Glomerular visceral epithelial cell (primary cell): ENCODE measurements around the gene EPS8L2.

ENCODE experiments used
- DNase-seq: peaks from one replicate; pipeline ENCODE4 v3.0.0-alpha.2; 2016; ENCODE audit errors: extremely low spot score

The EPS8L2 gene

DNA sequence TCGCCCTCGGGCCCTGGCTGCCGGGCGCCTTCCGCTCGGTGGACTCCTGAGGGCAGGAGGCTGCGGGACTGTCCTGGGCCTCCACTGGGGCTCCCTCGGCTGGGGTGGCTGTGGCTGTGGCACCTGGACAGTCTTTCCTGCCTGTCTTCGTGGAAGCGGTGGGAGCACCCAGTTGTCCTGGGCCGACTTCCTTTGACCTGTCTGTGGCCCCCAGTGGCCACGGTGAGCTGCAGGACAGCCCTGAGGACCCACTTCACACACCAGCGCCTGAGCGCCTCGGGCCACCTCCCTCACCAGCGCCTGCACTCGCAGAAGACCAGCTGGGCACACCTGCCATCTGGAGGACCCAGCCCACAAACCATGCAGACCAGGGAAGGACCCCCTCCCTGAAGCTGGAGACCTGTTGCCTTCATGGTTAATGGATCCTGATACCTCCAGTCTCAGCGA, 1.8 kb upstream of the EPS8L2 start:
- no peak for DNase-seq

DNA sequence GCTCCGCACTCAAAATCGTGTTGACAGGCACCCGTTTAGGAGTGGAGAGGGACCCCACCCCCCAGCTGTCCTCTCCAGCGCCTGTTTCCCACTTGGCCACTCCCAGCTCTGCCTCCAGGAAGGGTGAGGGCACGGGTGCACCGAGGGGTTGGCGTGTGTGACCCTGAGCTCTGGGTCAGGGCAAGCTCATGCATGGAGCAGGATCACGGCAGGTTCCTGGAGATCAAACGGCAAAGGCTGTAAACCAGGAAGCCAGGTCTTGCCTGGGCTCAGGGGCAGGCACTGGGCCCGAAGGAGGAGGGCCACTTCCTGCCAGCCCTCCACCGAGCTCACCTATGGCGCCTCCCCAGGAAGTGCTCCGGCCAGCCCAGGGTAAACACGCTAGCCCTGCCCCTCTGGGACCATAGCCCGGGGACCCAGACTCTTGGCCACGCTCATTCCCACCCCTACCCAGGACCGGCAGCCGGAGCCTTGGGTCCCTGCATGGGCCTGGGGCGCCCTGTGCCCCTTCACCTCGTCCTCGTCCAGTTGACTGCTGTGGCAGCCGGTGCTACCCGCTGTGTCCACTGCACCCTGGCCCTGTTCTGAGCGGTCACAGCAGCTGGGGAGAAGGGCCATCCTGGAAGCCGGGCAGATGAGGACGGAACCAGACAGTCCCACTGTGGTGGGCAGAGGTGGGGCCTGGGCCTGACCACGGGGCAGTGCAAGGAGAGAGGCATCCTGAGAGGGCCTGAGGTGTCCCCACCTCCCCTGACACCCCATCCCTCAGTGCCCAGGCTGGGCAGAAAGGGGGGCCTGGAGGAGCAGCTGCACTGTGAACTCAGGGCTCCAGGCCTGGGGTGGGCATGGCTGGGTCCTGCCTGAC, 1.0 kb upstream of the EPS8L2 start:
- DNase-seq: peak; percentile 74

DNA sequence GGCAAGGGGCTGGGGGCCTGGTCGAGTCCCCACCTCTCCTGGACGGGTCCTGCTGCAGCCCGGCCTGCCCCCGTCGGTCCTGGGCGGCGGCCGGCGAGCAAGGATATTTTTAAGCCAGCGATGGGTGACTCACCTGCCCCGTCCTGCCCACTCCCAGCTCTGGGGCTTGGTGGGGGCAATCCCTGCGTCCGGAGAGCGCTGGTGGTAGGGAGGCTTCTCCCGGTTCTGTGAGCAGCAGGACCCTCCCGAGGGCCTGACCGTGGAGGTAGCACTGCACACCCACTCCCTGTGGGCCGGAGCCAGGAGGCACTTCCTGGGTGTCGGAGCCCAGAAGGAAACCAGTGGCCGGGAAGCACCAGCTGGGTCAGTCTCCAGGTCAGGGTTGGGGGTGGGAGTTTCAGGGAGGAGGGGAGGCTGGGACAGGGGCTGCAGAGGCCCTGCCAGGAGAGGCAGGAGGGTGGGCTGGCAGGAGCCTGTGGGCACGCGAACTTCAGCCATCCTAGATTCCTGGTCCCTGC, 467 bp downstream of the EPS8L2 start:
- DNase-seq: peak; percentile 56

DNA sequence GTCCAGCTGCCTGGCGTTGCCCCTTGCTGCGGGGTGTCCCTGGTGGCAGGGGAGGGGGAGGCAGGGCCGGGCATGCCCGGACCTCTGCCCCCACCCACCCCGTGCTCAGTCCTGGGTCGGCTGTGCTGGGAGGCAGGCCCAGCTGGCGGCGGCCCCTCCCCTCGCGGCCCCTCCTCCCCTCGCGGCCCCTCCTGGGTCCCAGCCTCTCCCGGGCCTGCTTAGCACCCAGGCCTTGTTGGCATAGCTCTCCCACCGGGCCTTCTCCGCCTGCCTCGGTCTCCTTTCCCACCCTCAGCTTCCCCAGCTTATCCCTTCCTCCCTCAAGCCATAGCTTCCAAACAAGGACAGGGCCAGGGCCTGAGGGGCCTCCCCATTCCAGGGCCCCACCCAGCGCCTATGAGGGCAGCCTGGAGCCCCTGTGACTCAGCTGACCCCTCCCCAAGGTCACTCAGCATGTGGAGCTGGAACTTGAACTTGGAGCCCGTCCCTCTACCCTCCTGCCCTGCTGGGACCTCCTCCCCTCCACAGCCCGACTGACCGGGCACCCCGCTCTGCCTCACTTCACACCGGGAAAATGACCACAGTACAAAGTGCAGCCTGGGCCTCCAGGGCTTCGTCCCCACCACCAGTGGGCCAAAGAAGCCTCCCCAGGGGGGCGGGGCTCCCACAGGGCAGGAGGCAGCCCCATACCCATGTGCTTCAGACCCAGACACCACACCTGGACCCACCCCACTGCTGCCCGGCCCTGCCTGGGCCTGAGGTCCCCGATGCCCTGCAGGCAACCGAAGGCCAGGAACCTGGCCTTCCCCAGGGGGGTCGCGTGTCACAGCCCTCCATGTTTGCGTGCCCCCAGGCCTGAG, 1.2 kb downstream of the EPS8L2 start:
- DNase-seq: peak; percentile 84

DNA sequence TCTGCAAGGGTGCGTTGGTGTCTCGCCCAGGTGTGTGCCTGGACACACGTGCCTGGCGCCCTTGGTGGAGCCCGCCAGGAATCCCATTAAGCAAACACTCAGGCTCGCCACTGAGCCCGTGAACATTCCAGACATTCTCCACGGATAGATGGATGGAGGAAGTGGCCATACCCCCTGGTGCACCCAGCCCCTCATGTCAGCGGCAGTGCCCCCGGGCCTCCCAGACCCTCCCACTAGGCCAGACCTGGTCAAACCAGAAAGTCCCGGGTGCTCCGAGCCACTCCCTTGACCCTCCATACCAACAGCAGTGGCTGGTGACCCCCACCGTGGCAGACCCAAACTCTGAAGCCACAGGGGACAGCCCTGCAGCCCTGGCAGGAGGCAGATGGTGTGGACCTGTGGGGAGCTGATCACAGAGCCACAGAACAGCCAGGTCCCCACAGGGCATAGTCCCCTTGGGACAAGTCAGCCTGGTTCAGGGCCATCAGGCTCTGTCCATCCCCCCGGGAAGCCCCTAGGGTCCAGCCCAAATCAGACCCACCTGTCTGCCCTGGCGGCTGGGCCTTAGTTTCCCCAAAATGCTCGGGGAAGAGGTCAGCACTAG, 1.9 kb downstream of the EPS8L2 start:
- peak; percentile 91 for DNase-seq

DNA sequence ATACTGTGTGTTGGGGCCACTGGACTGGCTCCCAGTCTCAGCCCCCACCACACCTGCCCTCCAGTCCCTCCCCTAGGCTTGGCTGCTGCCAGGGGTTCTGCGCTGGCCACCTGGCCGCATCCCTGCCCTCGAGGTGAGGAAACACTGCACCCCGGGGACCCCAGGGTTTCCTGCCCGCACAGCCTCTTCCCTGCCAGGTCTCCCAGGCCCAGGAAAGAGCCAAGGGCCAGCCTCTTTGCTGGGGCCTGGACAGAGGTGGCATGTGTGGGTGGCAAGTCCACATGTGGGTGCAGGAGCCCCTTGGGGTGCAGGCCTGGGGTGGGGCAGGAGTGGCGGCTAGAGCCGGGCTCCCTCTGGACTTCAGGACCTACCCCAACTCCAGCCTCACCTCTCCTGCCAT, 2.5 kb downstream of the EPS8L2 start:
- DNase-seq: no peak

DNA sequence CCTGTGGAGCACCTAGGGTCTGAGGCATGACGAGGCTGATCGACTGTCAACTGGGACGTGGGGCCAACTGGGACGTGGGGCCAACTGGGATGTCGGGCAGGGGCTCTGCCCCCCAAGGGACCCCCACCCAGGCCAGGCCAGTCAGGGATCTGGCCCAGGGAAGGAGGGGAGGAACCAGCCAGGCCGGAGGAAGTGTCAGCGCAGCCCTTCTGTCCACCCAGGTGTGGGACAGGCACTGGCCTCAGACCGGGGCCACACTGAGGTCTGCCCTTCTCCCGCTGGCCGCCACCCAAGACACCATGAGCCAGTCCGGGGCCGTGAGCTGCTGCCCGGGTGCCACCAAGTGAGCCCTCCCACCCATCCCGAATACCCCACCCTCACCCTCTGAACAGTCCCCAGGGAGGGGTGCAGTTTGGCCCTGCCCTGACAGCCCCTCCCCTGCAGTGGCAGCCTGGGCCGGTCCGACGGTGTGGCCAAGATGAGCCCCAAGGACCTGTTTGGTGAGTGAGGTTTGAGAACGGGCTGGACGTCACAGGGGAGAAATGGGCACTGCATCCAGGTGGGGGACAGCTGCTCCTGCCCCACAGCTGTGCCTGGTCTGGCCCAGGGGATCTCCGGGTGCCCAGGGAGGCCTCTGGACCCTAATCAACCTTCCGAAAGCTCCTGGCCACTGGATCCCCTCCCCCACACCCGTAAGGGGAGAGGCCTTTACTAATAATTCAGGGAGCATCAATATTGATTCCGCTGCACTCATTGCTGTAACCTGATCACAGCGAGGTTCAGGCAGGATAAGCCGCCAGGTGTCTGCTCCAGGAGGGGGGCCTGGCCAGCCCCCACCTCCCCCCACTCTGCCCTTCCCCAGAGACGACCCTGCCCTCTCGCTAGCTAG, 3.3 kb downstream of the EPS8L2 start:
- no peak for DNase-seq

DNA sequence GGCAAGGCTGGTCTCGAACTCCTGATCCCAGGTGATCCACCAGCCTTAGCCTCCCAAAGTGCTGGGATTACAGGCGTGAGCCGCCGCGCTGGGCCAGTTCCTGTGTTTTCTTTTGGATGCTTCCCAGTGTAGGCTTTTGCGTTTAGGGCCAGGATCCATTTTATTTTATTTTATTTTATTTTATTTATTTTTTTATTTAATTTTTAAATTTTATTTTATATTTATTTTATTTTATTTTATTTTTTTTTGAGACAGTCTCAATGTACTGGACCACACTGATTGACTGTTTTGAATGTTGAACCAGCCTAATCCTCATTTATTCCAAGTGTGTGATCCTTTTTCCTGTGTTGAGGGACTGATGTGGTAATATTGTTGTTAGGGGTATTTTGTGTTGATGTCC, 8.4 kb downstream of the EPS8L2 start:
- no peak for DNase-seq

DNA sequence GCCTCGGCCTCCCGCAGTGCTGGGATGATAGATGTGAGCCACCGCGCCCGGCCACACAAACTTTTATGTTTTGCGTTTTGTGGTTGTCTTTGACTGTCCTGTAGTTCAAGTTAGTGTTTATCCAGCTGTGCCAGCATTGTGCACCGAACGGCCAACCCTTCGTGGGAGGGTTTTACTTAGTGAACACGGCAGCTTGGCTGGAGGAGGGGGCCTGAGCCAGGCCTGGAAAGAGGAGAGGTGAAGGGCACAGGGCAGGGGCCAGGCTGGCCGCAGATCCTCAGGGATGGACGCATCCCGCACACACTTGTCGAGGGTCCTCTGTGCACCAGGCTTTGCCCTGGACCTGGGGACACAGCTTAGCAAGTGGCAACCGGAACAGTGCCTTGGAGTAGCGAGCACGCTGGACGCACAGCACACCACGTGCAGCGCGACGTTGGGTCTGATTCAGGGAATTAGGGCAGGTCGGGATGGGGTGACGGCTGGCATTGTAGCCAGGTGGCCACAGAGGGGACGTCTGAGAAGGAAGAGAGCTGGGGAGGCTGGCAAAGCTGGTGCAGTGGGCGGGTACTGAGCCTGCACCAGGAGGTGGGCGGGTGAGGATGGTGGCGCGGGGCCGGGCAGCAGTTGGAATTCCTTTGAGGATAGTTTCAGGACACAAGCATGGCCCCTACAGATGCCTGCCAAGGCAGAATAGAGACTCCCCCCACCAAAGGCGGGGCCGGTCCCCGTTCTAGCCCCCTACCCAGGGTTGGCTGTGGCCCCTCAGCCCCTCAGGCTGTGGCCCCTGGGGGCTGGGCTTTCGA, 13.4 kb downstream of the EPS8L2 start:
- no peak for DNase-seq

DNA sequence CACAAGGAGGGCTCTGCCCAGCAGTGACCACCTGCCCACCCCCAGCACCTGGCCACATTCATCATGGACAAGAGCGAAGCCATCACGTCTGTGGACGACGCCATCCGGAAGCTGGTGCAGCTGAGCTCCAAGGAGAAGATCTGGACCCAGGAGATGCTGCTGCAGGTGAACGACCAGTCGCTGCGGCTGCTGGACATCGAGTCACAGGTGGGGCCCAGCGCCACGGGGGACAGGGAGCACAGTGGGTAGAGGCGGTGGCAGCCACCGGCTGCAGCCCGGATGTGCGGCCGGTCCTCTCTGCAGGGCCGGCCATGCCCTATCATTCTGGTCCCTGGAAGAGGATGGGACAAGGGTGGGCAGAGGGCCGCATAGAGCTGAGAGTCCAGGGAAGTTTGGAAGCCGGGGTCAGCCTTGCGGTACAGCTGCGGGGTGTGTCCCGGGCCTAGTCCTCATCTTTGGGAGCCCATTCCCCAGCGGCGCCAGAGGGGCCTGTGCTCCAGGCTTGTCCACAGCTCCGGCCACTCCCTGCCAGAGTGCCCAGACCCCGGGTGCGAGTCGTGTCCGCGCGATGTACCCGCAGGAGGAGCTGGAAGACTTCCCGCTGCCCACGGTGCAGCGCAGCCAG, 14.1 kb downstream of the EPS8L2 start:
- no peak for DNase-seq

DNA sequence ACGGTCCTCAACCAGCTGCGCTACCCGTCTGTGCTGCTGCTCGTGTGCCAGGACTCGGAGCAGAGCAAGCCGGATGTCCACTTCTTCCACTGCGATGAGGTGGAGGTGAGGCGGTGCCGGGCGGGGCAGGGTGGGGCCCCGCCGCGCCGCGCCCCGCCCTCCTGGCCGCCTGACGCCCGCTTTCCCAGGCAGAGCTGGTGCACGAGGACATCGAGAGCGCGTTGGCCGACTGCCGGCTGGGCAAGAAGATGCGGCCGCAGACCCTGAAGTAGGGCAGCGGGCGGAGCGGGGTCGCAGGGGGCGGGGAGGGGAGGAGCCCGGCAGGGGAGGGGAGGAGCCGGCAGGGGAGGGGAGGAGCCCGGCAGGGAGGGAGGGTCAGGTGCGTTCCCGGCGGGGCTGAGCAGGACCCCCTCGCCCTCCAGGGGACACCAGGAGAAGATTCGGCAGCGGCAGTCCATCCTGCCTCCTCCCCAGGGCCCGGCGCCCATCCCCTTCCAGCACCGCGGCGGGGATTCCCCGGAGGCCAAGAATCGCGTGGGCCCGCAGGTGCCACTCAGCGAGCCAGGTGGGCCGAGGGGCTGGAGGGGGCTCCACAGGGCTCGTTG, 14.7 kb downstream of the EPS8L2 start:
- peak; percentile 43 for DNase-seq

DNA sequence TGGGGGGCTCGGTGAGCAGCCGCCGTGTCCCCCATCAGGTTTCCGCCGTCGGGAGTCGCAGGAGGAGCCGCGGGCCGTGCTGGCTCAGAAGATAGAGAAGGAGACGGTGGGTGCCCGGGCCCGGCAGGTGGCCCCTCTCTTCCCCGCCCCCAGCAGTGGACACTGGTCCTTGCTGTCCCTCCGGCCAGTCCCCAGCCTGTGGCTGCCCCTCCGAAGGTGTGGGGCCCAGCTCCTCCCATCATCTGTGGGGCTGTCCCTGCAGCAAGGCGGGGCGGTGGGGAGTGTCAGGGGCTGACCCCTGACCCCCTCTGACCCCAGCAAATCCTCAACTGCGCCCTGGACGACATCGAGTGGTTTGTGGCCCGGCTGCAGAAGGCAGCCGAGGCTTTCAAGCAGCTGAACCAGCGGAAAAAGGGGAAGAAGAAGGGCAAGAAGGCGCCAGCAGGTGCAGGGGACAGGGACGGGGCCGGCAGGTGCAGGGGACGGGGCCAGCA, 15.3 kb downstream of the EPS8L2 start:
- DNase-seq: no peak

DNA sequence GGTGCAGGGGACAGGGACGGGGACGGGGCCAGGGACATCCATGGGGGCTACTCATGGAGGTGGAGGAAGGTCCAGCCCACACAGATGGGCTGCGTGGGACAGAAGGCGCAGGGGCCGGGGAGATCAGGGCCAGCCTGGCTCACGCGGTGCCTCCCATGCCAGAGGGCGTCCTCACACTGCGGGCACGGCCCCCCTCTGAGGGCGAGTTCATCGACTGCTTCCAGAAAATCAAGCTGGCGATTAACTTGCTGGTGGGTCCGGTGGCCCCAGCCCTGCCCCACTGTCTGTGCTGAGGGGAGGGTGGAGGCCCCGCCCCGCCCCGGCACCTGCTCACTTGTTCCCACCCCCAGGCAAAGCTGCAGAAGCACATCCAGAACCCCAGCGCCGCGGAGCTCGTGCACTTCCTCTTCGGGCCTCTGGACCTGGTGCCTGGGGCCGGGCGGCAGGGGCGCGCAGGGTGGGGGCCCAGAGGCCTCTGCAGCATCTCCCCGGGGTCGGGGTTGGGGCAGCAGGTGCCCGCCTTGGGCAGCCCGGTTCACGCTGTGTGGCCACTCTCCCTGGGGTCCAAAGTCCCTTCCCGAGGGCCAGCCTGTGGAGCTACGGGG, 15.8 kb downstream of the EPS8L2 start:
- no peak for DNase-seq

DNA sequence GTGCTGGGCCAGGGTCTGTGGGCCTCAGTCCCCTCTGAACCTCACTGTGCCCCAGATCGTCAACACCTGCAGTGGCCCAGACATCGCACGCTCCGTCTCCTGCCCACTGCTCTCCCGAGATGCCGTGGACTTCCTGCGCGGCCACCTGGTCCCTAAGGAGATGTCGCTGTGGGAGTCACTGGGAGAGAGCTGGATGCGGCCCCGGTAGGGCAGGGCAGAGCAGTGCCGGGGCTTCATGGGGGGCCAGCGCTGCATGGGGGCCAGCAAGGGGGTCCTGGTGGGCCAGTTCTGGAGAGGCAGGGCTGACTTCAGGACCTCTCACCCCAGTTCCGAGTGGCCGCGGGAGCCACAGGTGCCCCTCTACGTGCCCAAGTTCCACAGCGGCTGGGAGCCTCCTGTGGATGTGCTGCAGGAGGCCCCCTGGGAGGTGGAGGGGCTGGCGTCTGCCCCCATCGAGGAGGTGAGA, 16.3 kb downstream of the EPS8L2 start:
- no peak for DNase-seq

DNA sequence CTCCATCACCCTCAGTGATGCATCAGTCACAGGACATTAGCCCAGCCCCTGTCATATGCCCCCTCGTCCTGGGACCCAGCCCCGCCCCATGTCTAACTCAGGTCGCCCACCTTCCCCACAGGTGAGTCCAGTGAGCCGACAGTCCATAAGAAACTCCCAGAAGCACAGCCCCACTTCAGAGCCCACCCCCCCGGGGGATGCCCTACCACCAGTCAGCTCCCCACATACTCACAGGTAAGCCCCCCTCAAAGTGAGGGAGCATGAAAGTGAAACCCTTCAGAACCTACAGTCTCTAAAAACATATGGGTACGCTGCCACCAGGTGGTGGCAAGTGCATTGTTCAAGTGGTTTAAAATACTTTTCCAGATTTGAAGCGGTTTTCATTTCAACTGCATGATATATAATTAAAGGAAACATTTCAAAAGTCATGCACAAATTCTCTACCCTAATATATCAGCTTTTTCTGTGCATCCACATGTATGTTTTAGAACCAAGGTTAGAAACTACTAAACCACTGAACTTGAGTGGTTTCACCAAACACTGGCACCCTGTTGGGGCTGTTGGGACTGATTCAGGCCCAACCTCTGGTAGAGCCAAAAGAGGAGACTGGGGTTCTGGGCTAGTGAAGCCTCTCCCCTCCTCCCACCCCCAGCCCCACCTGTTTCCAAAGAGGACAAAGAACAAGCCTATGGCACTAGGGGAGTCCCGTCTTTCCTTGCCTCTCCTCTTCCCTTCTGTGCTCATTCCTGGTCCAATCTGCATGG, 17.3 kb downstream of the EPS8L2 start:
- DNase-seq: peak; percentile 58

DNA sequence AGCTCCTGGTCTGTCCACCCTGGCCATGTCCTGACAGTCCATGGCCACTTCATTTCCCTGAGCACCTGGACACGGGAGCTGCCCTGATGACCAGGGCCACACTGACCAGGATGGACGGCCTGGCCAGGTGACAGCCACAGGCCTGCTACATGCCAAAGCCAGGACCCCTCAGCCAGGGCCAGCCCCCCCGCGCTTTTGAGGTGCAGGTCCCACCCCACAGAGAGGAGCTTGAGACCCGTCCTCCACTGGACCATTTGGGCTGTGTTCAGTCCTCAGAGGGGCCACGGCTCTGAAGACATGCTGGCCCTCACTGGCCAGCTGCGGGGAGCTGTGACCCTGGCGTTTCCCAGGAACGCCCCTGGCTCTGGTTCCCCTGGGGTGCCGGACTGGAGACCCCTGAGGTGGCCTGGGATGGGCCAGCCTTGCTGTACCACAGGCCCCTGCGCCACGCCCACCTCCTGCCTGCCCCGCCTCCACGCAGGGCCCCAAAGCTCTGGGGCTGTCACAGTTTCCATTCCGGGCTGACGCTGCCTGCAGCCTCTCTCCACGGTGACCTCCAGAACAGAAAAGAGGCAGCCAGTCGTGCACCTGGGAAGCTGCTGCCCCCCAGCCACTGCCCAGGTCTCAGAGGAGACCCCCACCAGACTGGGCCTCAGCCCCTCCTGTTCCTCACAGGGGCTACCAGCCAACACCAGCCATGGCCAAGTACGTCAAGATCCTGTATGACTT, 18.2 kb downstream of the EPS8L2 start:
- no peak for DNase-seq

DNA sequence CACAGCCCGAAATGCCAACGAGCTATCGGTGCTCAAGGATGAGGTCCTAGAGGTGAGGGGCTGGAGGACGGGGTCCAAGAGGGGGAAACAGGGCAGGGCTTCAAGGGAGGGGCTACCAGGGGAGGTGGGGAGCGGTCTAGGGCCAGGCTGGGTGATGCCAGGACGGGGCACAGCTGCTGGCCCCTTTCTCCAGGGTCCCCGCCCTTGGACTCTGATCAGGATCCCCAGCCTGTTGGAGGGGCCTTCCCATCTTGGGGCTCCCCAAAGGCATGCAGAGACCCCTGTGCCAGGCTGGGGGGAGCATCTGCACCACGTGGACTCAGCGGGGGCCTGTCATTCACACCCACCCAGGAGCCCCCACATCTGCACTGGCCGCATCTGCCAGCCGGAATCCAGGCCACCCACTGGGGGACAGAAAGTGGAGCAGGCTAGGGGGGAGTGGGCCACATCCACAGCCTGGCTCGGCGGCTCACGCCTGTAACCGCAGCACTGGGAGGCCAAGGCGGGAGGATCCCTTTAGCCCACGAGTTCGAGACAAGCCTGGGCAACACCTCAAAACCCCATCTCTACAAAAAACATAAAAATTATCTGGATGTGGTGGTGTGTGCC, 18.9 kb downstream of the EPS8L2 start:
- DNase-seq: no peak
